Stimulated activated CD4-positive, alpha-beta T cell treated with anti-CD3 and anti-CD28 coated beads, Interleukin-4, amount 100 ng/mL, for 1 hour (primary cell): Measurements from ENCODE around the gene MYCL.

Source experiments
- DNase-seq: peaks from one replicate; pipeline ENCODE4 v3.0.0-alpha.2; 2020

The MYCL gene

DNA sequence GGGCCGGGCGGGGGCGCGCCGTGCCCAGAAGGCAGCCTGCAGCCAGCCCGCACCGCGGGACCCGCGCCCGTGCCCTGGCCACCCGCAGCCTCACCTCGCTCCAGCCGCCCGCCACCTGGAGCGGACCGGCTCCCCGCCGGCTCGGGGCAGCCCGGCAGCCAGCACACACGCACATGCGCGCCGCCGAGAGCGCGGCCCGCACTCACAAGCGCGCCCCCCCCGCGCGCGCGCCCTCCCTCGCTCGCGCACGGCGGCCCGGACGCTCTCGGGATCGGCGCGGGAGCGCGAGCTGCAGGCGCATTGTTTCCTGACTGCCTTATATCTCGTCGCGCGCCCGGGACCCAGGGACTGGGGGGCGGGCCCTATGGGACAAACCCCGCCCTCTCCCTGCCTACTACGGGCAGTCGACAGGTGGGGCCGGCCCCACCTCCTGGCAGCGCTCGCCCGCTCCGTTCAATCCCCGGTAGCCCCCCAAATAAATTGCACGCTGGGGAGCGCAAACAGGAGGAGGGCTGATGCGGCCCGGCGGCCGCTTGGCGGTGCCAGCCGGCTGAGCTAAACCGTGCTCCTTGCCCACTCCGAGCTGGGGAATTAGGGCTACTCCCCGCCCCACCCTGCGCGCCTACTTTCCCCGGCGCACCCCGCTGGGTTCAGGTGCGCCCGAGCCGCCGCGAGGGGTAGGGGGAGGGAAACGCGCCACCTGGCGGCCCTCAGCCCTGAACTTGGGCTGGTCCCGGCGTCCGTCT is at the start of gene MYCL:
Gene MYCL, minus strand, starts transcription at position 204 of the 746 bp plus-strand sequence. CDS start 483 bp downstream, outside the sequence.
- peak; percentile 68 for DNase-seq

DNA sequence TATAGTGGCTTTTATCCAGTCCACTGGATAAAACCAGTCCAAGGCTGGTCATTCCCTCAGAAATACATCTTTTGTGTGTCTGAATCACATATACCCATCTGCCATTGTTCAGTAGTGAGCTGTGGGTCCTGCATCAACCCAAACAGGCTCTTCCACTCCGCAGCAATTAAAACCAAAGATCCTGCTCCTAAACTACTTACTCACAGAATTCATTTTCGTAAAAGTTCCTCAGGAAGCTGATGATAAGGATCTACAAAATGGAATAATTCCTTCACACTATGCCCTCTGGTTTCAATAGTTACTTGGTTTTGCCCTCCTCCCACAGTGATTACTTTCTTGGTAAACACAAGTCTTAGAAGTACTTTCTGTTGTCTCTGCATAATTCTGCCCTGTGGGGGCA is 48.2 kb upstream of the MYCL start:
- DNase-seq, result no peak

- DNase-seq, result no peak
Measured at GRCh38 chr1:39947260-39947659, 45.5 kb upstream of the MYCL start.

DNA sequence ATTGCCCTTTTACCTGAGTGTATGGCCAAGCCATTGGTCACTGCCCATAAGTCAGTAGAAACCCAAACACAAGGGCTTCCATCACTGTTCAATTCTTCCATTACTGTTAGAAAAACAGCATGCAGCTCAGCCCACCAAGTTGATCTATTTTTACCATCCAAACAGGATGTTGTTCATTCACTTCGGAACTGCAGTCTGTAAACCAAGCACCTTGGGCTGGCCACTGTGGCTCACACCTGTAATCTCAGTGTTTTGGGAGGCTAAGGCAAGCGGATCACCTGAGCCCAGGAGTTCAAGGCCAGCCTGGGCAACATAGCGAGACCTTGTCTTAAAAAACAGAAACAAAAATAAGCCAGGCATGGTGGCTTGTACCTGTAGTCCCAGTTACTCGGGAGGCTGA is 44.5 kb upstream of the MYCL start:
- DNase-seq, result no peak

- DNase-seq, result no peak
Measured at GRCh38 chr1:39944410-39945112, 42.8 kb upstream of the MYCL start.

DNA sequence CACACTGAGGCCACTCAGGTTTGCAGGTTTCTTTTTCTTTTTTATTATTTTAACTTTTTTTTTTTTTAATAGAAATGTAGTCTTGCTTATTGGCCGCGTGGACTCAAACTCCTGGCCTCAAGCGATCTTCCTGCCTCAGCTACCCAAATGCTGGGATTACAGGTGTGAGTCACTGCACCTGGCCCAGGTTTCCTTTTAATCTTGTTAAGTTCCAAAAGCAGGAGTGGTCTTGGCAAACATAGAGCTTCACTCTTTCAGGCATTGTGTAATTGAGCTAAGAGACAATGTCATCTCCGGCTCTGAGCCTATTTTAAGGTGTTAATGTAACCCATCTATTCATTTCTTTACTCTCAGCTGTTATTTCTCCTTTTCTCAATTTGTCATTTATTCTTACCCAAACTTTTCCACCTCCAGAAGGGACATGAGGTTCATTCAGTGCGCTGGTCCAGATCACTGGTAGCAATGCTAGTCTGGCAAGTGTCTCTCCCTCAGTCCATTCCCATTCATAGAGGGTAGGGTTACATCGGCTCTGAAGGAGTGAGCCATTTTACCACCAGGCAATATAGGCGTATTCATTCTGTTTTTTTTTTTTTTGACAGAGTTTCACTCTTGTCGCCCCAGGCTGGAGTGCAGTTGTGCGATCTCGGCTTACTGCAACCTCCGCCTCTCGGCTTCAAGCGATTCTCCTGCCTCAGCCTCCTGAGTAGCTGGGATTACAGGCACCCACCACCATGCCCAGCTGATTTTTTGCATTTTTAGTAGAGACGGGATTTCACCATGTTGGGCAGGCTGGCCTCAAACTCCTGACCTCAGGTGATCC is 42.0 kb upstream of the MYCL start:
- no peak for DNase-seq

GRCh38 chr1:39940980-39941871 is 39.5 kb upstream of the MYCL start:
- DNase-seq, result no peak

- DNase-seq, result no peak
Measured at GRCh38 chr1:39940253-39940652, 38.5 kb upstream of the MYCL start.

DNA sequence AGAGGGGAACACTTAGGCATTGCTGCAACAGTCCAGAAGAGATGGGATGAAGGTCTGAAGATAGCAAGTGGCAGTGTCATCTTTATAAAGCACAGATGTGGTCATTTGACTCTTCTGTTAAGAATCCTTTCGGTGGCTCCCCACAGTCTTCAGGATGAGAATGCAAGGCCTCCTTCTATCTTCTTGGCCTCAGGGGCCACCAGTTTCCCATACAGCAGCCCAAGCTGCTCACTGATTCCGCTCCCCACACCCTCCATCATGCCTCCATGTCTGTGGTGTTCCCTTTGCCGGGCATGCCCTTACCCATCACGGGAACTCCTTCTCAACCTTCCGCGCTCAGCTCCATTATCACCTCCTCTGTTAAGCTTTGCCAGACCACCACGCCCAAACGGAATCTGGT is 37.1 kb upstream of the MYCL start:
- no peak for DNase-seq

DNA sequence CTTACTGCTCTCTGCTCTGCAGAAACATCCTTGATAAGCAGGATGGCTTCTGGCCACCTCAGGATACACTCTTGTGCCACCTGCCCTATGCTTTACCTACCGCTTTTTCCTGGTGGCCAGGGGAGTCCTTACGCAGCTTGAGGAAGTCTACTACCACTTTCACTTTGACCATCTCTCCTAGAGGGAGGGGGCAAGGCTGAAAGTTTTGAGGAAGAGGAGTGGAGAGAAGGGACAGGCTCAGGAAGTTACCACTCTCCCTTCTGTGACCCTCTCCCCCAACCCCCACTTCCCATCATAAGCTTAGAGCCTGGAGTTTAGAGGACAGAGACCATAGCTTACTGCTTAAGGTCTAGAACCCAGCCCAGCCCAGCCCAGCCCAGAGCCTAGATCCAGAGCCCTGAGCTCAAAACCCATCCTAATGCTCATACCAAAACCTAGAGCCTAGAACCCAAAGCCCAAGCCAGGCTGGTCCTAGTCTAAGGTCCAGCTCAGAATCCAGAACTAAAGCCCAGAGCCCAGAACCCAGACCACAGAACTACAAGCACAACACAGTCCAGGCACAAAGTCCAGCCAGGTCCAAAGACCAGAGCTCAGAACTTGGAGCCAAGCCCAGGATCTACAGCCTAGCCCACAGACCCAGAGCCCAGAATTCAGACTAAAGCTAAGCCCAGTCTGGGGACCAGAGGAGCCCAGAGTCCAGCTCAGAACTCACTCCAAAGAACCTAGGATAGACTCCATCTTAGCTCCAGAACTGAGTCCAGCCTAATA is 35.2 kb upstream of the MYCL start:
- DNase-seq, result no peak

GRCh38 chr1:39933956-39934941 is 32.5 kb upstream of the MYCL start:
- DNase-seq, result no peak

GRCh38 chr1:39928809-39929587 is 27.3 kb upstream of the MYCL start:
- DNase-seq, result no peak

DNA sequence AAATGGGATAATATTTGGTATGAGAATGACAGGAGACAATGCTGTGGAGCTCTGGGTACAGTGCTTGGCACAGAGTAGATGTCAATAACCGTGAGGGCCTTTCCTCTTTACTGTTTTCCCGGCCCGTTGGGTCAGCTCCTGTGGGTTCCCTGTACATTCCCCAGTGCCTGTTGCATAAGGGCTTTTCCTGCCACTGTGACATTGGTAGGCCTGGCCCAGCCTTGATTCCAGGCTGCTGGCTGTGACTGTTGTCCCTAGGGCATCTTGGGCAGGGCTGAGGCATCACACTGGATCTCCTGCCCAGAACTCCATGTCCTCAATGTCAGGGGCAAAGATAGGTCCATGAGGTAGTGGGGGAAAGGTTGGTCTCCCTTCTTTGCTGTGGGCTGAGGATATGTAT is 25.8 kb upstream of the MYCL start:
- DNase-seq, result no peak

GRCh38 chr1:39926820-39927219 is 25.1 kb upstream of the MYCL start:
- DNase-seq, result no peak

- DNase-seq, result no peak
Measured at GRCh38 chr1:39926343-39926793, 24.7 kb upstream of the MYCL start.

DNA sequence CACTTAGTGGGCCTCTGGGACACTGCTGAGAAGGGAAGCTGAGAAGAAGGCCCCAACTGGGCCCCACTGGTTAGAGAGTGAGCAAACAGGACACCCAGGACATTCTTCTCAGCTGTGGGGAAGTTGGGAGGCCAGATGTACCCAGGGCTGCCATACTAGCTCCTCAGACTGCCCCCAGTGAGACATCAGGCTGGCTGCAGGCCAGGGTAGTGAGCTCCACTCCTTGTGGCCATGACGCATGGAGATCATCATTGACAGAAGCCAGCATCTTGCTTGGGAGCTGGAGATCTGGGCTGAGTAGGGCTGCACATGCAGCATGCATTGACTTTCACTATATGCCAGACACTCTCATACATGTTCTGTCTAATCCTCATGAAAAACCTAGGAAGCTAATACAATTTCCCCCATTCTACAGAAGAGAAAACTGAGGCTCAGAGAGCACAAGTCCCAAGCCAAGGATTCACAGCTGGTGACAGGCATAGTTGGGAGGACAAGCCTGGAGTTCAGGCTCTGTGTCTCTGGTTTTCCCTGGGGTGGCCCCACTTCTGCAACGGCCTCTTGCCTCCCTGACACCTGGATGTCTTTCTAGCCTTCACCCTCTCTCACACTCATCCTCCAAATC is 24.1 kb upstream of the MYCL start:
- DNase-seq, result no peak

GRCh38 chr1:39922251-39922688 is 20.6 kb upstream of the MYCL start:
- DNase-seq, result no peak

- DNase-seq, result peak; percentile 46
Measured at GRCh38 chr1:39919545-39919944, 17.8 kb upstream of the MYCL start.

- no peak for DNase-seq
Measured at GRCh38 chr1:39917825-39918224, 16.1 kb upstream of the MYCL start.
